Activated CD4-positive, alpha-beta T cell treated with anti-CD3 and anti-CD28 coated beads, Interleukin-2, Interleukin-6, amounts not matched to agents 100 ng/mL and 50 ng/mL, durations not matched to agents 16 hours and 8 hours (primary cell): ENCODE measurements around the gene PACSIN1.
"Not testable (repeated sequence)": the region's sequence is repeated elsewhere in the genome, so short reads cannot be mapped to it uniquely, and the experiment has no call there.

Experiments
- DNase-seq: peaks from one replicate; pipeline ENCODE4 v3.0.0-alpha.2; 2020

The PACSIN1 gene

DNA sequence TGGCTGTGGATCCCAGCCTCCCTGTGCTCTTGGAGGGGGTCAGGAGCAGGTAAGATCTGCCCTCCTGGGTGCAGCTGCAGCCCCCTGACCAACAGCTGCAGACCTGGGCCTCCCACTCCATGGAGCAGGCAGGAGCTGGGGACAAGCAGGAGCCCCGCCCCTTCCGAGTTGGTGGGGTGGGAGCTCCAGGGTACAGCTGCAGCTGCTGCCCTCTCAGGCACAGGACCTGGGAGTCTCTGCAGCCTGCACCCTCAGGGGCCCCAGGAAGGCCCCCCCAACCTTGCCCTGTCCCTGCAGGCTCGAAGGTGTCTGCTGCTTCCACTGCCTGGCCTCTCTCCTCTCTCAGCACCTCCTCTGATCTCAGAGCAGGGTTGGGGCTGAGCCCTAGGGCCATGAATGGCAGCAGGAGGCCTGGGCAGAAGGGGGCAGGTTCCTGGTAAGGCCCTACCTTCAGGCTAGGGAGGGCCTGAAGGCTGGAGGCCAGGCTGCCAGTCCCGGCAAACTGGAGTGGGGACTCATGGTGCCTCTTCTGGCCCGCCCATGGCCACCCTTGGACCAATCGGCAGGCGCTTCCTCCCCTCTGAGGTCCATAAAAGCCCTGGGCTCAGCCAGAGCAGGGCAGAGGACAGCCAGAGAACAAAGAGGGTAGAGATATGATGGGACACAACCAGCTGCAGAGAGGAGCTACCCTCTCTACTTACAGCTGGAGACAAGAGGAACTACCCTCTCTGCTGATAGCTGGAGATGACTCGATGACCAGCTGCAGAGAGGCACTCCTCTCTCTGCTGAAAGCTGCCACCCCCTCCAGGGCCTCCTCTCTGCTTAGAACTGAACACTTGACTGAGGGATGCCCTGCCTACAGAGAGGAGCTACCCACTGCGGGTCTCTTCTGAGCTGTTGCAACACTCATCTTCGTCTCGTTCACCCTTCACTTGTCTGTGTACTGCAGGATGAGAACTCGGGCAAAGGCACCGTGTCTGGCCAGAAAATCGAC, 7.8 kb upstream of the PACSIN1 start:
- DNase-seq, result no peak

DNA sequence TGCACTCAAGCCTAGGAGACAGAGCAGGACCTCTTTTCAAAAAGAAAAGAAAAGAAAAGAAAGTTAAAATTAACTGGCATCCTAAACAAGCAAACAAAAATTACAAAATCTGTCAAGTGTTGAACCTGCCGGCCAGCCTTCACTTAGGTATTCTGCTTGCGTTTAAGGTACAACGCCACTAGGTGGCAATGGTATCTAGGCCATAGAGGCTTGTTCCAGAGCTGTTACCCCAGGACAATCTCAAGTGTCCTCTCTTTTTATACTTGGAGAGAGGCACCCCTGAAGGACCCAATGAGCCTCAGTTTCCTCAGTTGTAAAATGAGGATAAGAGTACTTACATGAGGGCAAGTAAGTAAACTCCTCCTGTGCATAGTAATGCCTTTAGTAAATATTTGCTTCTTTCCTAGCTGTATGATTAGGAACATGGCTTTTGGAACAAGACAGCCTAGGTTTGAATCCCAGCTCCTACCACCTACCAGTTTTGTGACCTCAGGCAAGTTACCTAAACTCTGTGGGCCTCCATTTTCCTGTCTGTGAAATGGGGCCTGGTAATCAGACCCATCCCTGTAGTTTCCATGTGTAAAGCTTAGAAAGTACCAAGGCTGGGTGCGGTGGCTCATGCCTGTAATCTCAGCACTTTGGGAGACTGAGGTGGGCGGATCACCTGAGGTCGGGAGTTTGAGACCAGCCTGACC, 5.8 kb upstream of the PACSIN1 start:
- peak; percentile 69 for DNase-seq

GRCh38 chr6:34460796-34461507, 4.9 kb upstream of the PACSIN1 start:
- DNase-seq, result no peak

DNA sequence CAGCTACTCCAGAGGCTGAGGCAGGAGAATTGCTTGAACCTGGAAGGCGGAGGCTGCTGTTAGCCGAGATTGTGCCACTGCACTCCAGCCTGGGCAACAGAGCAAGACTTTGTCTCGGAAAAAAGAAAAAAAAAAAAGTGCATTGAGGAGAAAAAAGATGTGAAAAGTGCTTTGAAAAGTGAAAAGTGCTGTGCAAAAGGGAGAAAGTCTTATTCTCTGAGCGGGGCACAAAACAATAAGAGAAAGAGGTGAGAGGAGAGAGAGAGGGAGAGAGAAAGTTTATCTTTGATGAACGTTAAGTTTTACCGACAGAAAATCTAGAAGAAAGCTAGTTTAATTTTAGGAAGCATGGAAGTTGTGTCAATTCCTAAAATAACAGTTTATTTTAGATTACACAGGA, 3.9 kb upstream of the PACSIN1 start:
- DNase-seq, result no peak

- no peak for DNase-seq
Observed at GRCh38 chr6:34462551-34462971, 3.3 kb upstream of the PACSIN1 start.

- DNase-seq, result no peak
Observed at GRCh38 chr6:34463299-34463698, 2.6 kb upstream of the PACSIN1 start.

DNA sequence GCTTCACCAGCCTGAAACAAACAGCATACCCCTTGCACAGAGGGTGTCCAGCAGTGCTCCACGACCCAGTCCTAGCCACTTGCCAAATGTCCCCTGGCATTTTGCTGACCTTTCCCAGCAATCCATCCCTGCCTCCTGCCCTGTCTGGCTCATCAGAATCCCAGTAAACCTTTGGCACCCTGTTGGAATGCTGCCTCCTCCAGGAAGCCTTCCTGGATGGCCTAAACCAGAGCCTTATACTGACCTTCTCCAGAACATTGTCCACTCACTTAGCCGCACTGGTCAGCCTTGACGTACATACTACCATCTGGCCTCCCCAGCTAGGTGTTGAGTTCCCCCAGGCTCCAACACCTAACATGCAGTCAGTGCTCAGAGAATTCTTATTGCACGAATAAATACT, 2.0 kb upstream of the PACSIN1 start:
- no peak for DNase-seq

GRCh38 chr6:34466242-34467185, 638 bp downstream of the PACSIN1 start:
- no peak for DNase-seq

DNA sequence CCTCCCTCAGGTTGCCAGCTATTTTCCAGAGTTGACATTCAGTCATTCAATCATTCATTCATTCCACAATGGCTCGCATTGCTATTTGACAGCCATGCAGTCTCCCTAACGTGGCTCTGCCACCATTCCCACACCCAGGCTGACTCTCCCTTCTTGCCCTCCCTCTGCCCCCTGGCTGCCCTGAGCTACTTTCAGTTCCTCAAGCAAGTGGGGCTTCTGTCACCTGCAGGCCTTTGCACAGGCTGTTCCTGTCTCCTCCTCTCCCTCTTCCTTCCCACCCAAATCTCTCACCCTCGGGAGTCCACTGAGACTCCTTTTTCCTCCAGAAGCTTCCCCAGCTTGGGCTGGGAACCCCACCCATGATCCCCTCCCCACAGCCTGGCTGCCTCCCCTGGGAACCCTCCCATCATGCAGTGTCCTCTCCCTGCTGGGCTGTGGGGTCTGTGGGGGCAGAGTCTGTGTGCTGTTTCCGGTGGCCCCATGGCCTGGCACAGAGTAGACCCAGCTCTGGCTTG, 2.6 kb downstream of the PACSIN1 start:
- no peak for DNase-seq

GRCh38 chr6:34469499-34469898, 3.6 kb downstream of the PACSIN1 start:
- no peak for DNase-seq

DNA sequence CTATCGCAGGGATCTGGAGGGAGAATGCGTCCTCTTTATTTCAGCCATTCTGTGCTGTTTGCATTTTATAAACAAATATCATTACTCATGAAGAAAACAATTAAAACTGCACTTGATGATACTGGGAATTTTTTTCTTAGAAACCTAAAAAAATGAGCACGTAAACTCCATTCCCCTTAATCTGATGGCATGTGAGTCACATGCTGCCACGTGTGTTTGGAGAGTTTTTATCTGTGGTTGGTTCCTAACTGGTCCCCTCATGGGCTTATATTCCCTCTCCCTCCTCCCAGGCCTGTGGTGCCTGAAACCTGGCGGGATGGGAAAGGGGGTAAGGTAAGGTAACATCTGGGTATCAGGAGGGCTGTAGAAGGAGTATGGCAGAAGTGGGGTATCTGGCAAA, 6.5 kb downstream of the PACSIN1 start:
- no peak for DNase-seq

DNA sequence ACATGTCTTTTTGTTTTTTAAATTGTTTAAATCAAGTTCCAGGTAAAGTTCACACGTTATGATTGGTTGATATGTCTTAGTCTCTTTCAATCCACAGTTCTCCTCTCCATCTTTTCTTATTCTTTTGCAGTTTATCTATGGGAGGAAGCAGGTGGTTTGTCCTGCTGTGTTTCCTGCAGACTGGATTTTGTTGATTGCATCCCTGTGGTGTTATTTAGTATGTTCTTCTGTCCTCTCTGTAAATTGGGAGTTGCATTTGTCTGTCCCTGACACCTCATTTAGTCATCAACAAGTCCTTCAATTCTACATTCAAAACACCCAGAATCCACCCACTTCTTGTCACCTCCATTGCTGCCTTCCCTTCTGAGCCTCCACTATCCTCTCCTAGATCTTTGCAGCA, 8.1 kb downstream of the PACSIN1 start:
- DNase-seq, result no peak

GRCh38 chr6:34474754-34475153, 8.9 kb downstream of the PACSIN1 start:
- DNase-seq, result no peak

DNA sequence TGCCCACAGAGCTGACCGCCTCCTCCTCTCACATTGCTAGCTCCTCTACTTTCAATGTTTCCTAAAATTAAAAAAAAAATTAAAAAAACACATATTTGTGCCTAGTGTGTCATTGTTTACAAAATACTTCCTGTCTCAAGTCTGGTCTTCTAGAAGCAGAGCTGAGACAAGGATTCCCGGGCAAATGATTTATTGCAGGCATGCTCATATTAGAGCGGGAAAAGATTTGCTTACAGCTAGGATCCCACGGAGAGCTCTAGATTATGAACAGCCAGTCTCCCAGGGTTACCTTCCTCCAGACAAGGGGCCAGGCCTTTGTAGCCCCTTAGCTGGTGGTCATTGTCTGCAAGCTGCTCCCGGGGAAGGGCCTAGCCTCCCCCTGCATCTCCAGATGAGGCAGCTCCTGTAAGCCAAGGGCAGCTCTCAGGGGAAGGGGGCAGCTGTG, 9.4 kb downstream of the PACSIN1 start:
- no peak for DNase-seq

- DNase-seq, result no peak
Observed at GRCh38 chr6:34475767-34476328, 10.0 kb downstream of the PACSIN1 start.

DNA sequence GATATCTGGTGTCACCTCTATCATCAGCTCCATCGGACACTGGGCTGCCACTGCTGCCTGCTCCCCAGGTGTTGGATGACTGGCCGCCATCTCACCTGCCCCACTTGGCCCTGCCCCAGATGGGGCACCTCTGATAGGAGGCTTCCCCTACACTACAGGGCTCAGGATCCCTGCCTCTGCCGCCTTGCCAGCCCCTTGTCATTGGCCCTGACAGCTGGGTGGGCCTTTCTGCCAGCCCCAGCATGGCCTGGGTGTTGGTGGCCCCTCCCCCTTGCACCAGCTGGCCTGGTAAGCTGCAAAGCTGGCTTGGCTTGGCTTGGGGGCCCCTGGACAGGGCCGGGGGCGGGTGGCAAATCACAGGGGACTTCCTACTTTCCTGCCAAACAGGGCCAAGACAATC, 10.6 kb downstream of the PACSIN1 start:
- no peak for DNase-seq

DNA sequence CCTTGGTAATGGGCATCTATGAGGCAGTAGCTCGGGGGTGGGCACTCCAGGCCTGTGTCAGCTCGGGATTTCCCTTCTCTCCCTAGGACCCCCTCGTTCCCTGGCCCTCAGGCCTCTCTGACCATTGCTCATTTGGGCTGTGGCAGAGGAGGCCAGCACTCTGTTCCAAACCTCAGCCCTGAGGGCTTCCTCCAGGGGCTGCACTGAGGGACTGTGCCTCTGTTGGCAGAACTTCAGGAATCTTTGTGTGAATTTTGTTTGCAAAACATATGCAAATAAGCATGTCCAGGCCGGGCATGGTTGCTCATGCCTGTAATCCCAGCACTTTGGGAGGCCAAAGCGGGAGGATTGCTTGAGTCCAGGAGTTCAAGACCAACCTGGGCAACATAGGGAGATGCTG, 11.0 kb downstream of the PACSIN1 start:
- no peak for DNase-seq

DNA sequence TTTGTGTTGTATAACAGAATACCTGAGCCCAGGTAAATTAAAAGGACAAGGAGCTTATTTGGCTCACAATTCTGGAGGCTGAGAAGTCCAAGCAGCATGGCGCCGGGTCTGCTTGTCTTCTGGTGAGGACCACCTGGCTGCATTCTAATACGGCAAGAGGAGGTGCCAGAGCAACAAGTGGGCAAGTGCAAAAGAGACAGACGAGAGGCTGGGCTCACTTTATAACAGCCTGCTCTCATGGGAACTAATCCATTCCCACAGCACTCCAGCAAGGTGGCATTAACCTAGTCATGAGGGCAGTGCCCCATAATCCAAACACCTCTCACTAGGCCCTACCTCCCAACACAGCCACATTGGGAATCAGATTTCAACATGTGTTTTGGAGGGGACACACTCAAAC, 12.9 kb downstream of the PACSIN1 start:
- DNase-seq, result no peak

- not testable (repeated sequence) for DNase-seq
Observed at GRCh38 chr6:34483781-34484180, 17.9 kb downstream of the PACSIN1 start.

DNA sequence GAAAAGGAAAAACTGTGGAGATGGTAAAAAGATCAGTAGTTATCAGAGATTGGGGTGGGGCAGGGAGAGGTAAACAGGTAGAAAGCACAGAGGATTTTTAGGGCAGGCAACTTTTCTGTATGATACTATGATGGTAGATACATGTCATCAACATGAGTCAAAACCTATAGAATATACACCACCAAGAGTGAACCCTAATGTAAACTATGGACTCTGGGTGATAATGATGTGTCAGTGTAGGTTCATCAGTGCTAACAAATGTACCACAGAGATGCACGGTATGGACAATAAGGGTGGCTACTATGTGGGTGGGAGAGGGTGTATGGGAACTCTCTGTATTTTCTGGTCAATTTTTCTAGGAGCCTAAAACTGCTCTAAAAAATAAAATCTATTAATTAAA, 18.5 kb downstream of the PACSIN1 start:
- no peak for DNase-seq

- peak; percentile 87 for DNase-seq
Observed at GRCh38 chr6:34484899-34485298, 19.0 kb downstream of the PACSIN1 start.
